OCI-LY7 (cell line): ENCODE measurements around the gene TBC1D13. TPM values are rescaled to one million over a fixed set of nuclear protein-coding genes. Genes with fewer than 3 reads are reported as not detected.

Source experiments
- BruUV-seq: library from RNA; stranded (reverse); fragments of 400-500 nt; replicated peaks from 2 replicates; lab custom pipeline; 2021; lab: Mats Ljungman, UMichigan
- CTCF ChIA-PET: fragments of 300-600 bp; sonication (Branson Sonifier 250); formaldehyde crosslinking; loops from one replicate; lab custom pipeline; 2022; ENCODE audit warnings: antibody characterized with exemption; ENCODE audit not compliant: unreplicated experiment; lab: Charles Lee
- POLR2A ChIA-PET: fragments of 300-600 bp; sonication (Branson Sonifier 250); formaldehyde crosslinking; loops from one replicate; lab custom pipeline; 2022; ENCODE audit warnings: antibody characterized with exemption; lab: Charles Lee
- DNase-seq: peaks from one replicate; pipeline ENCODE4 v3.0.0-alpha.2; 2015; ENCODE audit warnings: low spot score
- H2AFZ ChIP-seq: fragments of 200-600 bp; sonication (generic), shearing (Covaris generic); 2 replicates; pipeline ENCODE4 v1.6.1; 2014; ENCODE audit warnings: mild to moderate bottlenecking, antibody characterized with exemption, low read length, moderate library complexity
- H3K27ac ChIP-seq: fragments of 200-600 bp; sonication (generic); 2 replicates; pipeline ENCODE4 v1.5.1; 2014; ENCODE audit warnings: mixed run types, low read depth, mild to moderate bottlenecking, moderate library complexity, low read length, inconsistent platforms; ENCODE audit not compliant: poor library complexity, severe bottlenecking
- H3K36me3 ChIP-seq: fragments of 200-600 bp; sonication (generic); 2 replicates; pipeline ENCODE4 v1.6.1; 2014; ENCODE audit warnings: mild to moderate bottlenecking, antibody characterized with exemption, low read length, moderate library complexity, mixed read lengths; ENCODE audit not compliant: insufficient read depth
- H3K4me1 ChIP-seq: fragments of 200-600 bp; sonication (generic); 2 replicates; pipeline ENCODE4 v1.5.1; 2014; ENCODE audit warnings: mild to moderate bottlenecking, low read length; ENCODE audit not compliant: insufficient read depth, poor library complexity, severe bottlenecking
- H3K4me2 ChIP-seq: fragments of 200-600 bp; sonication (generic); 2 replicates; pipeline ENCODE4 v1.6.1; 2014; ENCODE audit warnings: mild to moderate bottlenecking, low read length
- H3K4me3 ChIP-seq: fragments of 200-600 bp; sonication (generic); 2 replicates; pipeline ENCODE4 v1.5.1; 2014; ENCODE audit warnings: mild to moderate bottlenecking, low read depth, low read length; ENCODE audit not compliant: poor library complexity, severe bottlenecking
- H3K79me2 ChIP-seq: fragments of 200-600 bp; sonication (generic); 2 replicates; pipeline ENCODE4 v1.6.1; 2016; ENCODE audit warnings: low read depth, mild to moderate bottlenecking, low read length, moderate library complexity, mixed read lengths; ENCODE audit not compliant: insufficient read depth
- H3K9me2 ChIP-seq: fragments of 200-600 bp; sonication (generic); 2 replicates; pipeline ENCODE4 v1.6.1; 2016; ENCODE audit warnings: mild to moderate bottlenecking, low read length, mixed read lengths; ENCODE audit not compliant: insufficient read depth
- H3K9me3 ChIP-seq: fragments of 200-600 bp; sonication (generic); 2 replicates; pipeline ENCODE4 v1.6.1; 2014; ENCODE audit warnings: mild to moderate bottlenecking, mixed run types, low read length, mixed read lengths
- H4K20me1 ChIP-seq: fragments of 200-600 bp; sonication (generic); 2 replicates; pipeline ENCODE4 v1.6.1; 2014; ENCODE audit warnings: mild to moderate bottlenecking, antibody characterized with exemption, low read length, moderate library complexity, mixed read lengths; ENCODE audit not compliant: insufficient read depth
- EZH2phosphoT487 ChIP-seq: fragments of 200-600 bp; sonication (generic); IDR thresholded peaks from 2 replicates; pipeline ENCODE4 v1.6.1; 2018; ENCODE audit warnings: low read depth, borderline replicate concordance, mild to moderate bottlenecking, mixed run types, antibody characterized with exemption, low read length, moderate library complexity, mixed read lengths
- intact Hi-C: fragments of 100-400 bp; cut with micrococcal nuclease; formaldehyde crosslinking; loops from one replicate; pipeline ENCODE4 v1.10.0; 2022; ENCODE audit not compliant: unreplicated experiment
- total RNA-seq, 2 experiments: library from RNA; depleted of rRNA in 1 of 2; stranded (reverse); fragments of >200 nt in 1 of 2; shearing (Covaris generic) in 1 of 2; gene quantifications; 2 replicates each; pipeline ENCODE4 v1.2.3, GENCODE V29; 2014 to 2022
- TF ChIP-seq, protein P1 (sequence below): fragments of 200-600 bp; sonication (generic); conservative IDR thresholded peaks from 2 replicates; pipeline ENCODE4 v1.5.1; 2014; ENCODE audit warnings: mild to moderate bottlenecking, antibody characterized with exemption, low read length, moderate library complexity, mixed read lengths

Gene TBC1D13
- total RNA-seq, 2 experiments from 2014 or later, result 18.7 to 24.7 TPM

DNA sequence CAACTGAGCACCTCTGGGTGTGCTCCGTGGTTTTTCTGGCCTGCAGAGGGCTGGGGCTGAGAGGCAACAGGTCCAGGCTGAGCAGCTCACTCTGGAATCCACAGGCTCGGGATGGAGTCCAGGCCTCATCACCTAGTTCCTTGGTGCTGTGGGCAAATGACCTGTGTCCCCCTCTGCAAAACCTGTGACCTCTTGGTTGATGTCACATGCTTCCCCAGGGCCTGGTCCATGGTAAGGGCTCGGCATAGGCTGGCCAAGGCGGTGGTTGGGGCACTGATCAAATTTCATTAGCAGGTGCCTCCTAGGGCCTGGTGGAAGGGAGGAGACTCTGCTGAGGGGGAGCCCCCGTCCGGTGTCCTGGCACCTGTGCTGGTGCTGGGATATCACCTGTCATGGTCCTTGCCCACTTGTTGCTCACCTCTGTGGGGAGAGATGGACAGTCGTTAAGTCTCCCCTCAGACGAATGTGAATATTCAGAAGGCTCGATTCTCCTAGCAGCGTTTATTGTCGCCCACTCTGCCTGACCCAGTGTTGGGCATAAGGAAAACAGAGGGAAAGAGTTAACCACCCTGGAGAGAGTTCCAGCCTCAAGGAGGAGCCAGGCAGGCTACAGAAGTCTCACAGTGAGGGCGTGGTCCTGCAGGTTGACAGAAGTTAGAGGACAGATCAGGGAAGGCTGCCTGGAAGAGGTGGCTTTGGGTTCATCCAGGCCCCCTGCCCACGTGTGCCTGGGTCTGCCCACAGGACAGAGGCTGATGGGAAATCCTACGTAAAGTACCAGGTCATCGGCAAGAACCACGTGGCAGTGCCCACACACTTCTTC, 34.7 kb downstream of the TBC1D13 start:
- intact Hi-C loops, result no loop called here
- Histone ChIP-seq H3K36me3 (peaks cover 67% of the 10 kb centered on the region), H3K79me2 (0 out of 2 replicates have a peak, but pooled peaks cover 5% of the 10 kb centered on the region), H3K9me3 (no peaks in the 10 kb centered on the region), H2AFZ (no peak overlapping the region), H3K4me1 (peaks cover 23% of the 10 kb centered on the region), H3K4me2 (no peak overlapping the region), H3K9me2 (no peaks in the 10 kb centered on the region), H4K20me1 (0 out of 2 replicates have a peak, but pooled peaks cover 4% of the 10 kb centered on the region), H3K4me3 (no peak overlapping the region), H3K27ac (no peak overlapping the region)
- CTCF ChIA-PET, result no interaction called here
- no peak for TF ChIP-seq EZH2phosphoT487
- TF ChIP-seq, protein P1, sequence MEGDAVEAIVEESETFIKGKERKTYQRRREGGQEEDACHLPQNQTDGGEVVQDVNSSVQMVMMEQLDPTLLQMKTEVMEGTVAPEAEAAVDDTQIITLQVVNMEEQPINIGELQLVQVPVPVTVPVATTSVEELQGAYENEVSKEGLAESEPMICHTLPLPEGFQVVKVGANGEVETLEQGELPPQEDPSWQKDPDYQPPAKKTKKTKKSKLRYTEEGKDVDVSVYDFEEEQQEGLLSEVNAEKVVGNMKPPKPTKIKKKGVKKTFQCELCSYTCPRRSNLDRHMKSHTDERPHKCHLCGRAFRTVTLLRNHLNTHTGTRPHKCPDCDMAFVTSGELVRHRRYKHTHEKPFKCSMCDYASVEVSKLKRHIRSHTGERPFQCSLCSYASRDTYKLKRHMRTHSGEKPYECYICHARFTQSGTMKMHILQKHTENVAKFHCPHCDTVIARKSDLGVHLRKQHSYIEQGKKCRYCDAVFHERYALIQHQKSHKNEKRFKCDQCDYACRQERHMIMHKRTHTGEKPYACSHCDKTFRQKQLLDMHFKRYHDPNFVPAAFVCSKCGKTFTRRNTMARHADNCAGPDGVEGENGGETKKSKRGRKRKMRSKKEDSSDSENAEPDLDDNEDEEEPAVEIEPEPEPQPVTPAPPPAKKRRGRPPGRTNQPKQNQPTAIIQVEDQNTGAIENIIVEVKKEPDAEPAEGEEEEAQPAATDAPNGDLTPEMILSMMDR, result no peak
- no peak for DNase-seq
- POLR2A ChIA-PET, result no interaction called here
- BruUV-seq, result no TSS peak

DNA sequence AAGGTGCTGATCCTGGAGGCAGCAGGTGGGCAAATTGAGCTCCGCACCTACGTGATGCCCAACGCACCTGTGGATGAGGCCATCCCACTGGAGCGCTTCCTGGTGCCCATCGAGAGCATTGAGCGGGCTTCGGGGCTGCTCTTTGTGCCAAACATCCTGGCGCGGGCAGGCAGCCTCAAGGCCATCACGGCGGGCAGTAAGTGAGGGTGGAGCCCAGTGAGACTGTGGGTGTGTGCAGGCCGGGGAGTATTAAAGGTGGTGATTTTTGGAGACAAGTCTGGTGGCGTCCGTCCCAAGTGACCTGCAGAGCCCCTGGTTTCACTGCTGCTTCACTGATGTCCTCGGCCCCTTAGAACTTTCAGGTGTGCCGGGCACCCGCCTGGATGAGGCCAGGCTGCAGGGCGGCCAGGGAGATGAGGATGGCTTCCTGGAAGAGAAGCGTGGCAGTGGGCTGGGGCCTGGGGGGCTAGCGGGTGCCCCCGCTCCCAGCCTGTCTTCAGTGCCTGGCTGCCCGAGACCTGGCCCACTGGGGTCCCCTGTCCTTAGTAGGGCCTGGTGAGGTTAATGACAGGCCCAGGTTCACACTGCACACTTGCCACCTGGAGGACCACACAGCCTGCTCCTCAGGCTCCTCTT, 35.5 kb downstream of the TBC1D13 start:
- Histone ChIP-seq H3K36me3 (peaks cover 74% of the 10 kb centered on the region), H3K9me2 (no peaks in the 10 kb centered on the region), H2AFZ (no peak overlapping the region), H3K79me2 (peaks cover 5% of the 10 kb centered on the region; the same call in 1 of the 2 replicates), H3K9me3 (no peaks in the 10 kb centered on the region), H3K27ac (no peak overlapping the region), H3K4me3 (no peak overlapping the region), H3K4me1 (peaks cover 22% of the 10 kb centered on the region), H3K4me2 (no peak overlapping the region), H4K20me1 (0 out of 2 replicates have a peak, but pooled peaks cover 4% of the 10 kb centered on the region)
- no peak for TF ChIP-seq EZH2phosphoT487
- TF ChIP-seq, protein P1, result no peak
- DNase-seq, result no peak
- no TSS peak for BruUV-seq
- ChIA-PET CTCF (no interaction called here), POLR2A (no interaction called here)
- intact Hi-C loops, result no loop called here
